Kidney (tissue), 14 donors: ENCODE data around the gene RPUSD3. TPM values are rescaled to one million over a fixed set of nuclear protein-coding genes. Genes with fewer than 3 reads are reported as not detected.

ENCODE experiments used
- DNase-seq, 5 donors: peaks; one replicate each; pipeline ENCODE4 v3.0.0-alpha.2; 2013 to 2020
- FAIRE-seq: peaks from 2 replicates; lab custom pipeline; 2012; peaks lifted over from hg19 to GRCh38; lab: Jason Lieb, UNC
- H3K27ac ChIP-seq, 2 donors: one replicate each; pipeline ENCODE4 v1.7.0; 2013; ENCODE audit warnings: low read depth in 2 of 2, low read length in 2 of 2, inconsistent platforms in 1 of 2
- H3K27me3 ChIP-seq: one replicate; pipeline ENCODE4 v1.7.1; 2013; ENCODE audit warnings: low read length, inconsistent platforms; ENCODE audit not compliant: control insufficient read depth, insufficient read depth
- H3K36me3 ChIP-seq, 3 donors: one replicate each; pipeline versions ENCODE4 v1.7.0 to v1.7.1; 2013; ENCODE audit warnings: low read length in 3 of 3, control low read depth in 1 of 3, inconsistent platforms in 1 of 3; ENCODE audit not compliant: insufficient read depth in 3 of 3, control insufficient read depth in 2 of 3
- H3K4me1 ChIP-seq, 3 donors: one replicate each; pipeline versions ENCODE4 v1.7.0 to v1.7.1; 2013; ENCODE audit warnings: low read length in 3 of 3, inconsistent platforms in 1 of 3, low read depth in 1 of 3; ENCODE audit not compliant: control insufficient read depth in 2 of 3, insufficient read depth in 2 of 3
- H3K4me3 ChIP-seq, 3 donors: one replicate each; pipeline versions ENCODE4 v1.7.0 to v1.8.1; 2013; ENCODE audit warnings: low read length in 3 of 3, control low read depth in 1 of 3, inconsistent platforms in 1 of 3
- H3K9ac ChIP-seq, 3 donors: one replicate each; pipeline versions ENCODE4 v1.7.0 to v1.7.1; 2013; ENCODE audit warnings: low read length in 3 of 3, control low read depth in 1 of 3, inconsistent platforms in 1 of 3
- H3K9me3 ChIP-seq, 3 donors: one replicate each; pipeline versions ENCODE4 v1.7.0 to v1.7.1; 2013; ENCODE audit warnings: low read length in 3 of 3, control low read depth in 1 of 3, inconsistent platforms in 1 of 3; ENCODE audit not compliant: control insufficient read depth in 2 of 3, insufficient read depth in 1 of 3
- CTCF ChIP-seq: IDR thresholded peaks from 3 replicates; pipeline ENCODE4 v1.5.1; 2012; ENCODE audit warnings: mild to moderate bottlenecking, moderate library complexity, borderline replicate concordance; ENCODE audit not compliant: insufficient read depth; ENCODE audit errors: extremely low read depth
- intact Hi-C: fragments of 100-400 bp; cut with DNase I; formaldehyde crosslinking; loops from one replicate; pipeline ENCODE4 v1.11.1; 2022
- polyA plus RNA-seq: library from polyadenylated mRNA; stranded (reverse); fragments of 350-450 nt; fragmentation: Illumina TruSeq; extraction: RNeasy Lipid Tissue Mini Kit (QIAGEN cat#74804); gene quantifications from one replicate; pipeline ENCODE4 v1.2.3, GENCODE V29; 2014; ENCODE audit warnings: low read depth, low replicate concordance; ENCODE audit not compliant: insufficient read depth
- total RNA-seq: library from RNA; stranded (reverse); fragmentation: NEBNext Ultra II Directional; extraction: Animal tissue kit (Norgen Biotek cat#: 25700); gene quantifications from one replicate; pipeline ENCODE4 v1.2.1, GENCODE V29; 2021
- donor health status: control.
- donor health status: control.
- donor health status: control.
- donor health status: control.
- donor health status: control.
- donor health status: DM: yes; HTN: yes; CAD: no.
- donor health status: Normal renal cell carcinoma (clear cell type).

RPUSD3 gene
- total and polyA plus RNA-seq, 2 donors from 2014 or later, result 29.1 to 53.2 TPM

- Histone ChIP-seq H3K9ac (no peak overlapping the region), H3K9me3 (no peaks in the 10 kb centered on the region), H3K27me3 (no peaks in the 10 kb centered on the region), H3K4me1 (no peaks in the 10 kb centered on the region), H3K27ac (no peak overlapping the region), H3K4me3 (no peak overlapping the region), H3K36me3 (peaks cover 3 to 8% (median 5%) of the 10 kb centered on the region in 3 donors)
- FAIRE-seq, result no peak
- TF ChIP-seq CTCF, result no peak
- no peak for DNase-seq
- intact Hi-C loops, result no loop called here
Observed at GRCh38 chr3:9831253-9831652, 12.6 kb downstream of the RPUSD3 start.

- no peak overlapping the region for H3K9ac ChIP-seq
- no peak overlapping the region for H3K4me3 ChIP-seq
- no peak overlapping the region for H3K27ac ChIP-seq
- H3K4me1 ChIP-seq, result no peaks in the 10 kb centered on the region
- DNase-seq (no peak), FAIRE-seq (no peak)
- H3K9me3 ChIP-seq, result no peaks in the 10 kb centered on the region
- intact Hi-C loops, result no loop called here
- no peaks in the 10 kb centered on the region for H3K27me3 ChIP-seq
- no peak for TF ChIP-seq CTCF
- peaks cover 0 to 2% (median 0%) of the 10 kb centered on the region in 3 donors for H3K36me3 ChIP-seq
Observed at GRCh38 chr3:9828801-9829755, 14.7 kb downstream of the RPUSD3 start.

GRCh38 chr3:9826815-9827573, 16.8 kb downstream of the RPUSD3 start:
- peaks cover 0 to 2% (median 0%) of the 10 kb centered on the region in 3 donors for H3K36me3 ChIP-seq
- no peak overlapping the region for H3K4me3 ChIP-seq
- intact Hi-C loops, result no loop called here
- TF ChIP-seq CTCF, result no peak
- no peaks in the 10 kb centered on the region for H3K4me1 ChIP-seq
- DNase-seq (no peak), FAIRE-seq (no peak)
- no peaks in the 10 kb centered on the region for H3K9me3 ChIP-seq
- H3K27me3 ChIP-seq, result no peaks in the 10 kb centered on the region
- no peak overlapping the region for H3K9ac ChIP-seq
- H3K27ac ChIP-seq, result no peak overlapping the region
